NCI-H146 treated with DMSO at 0.1 percent for 48 hours (cell line): Measurements from ENCODE around the gene AHRR.

Source experiments
- DNase-seq: peaks from one replicate; lab custom pipeline; 2025; ENCODE audit not compliant: unreplicated experiment; lab: John Stamatoyannopoulos, UW

AHRR gene

GRCh38 chr5:438481-438981 lies 117.0 kb downstream of the AHRR start:
- DNase-seq = no peak

GRCh38 chr5:439181-439580 lies 117.7 kb downstream of the AHRR start:
- no peak for DNase-seq

GRCh38 chr5:439636-440035 lies 118.1 kb downstream of the AHRR start:
- no peak for DNase-seq

- no peak for DNase-seq
Measured at GRCh38 chr5:440401-441201, 119.1 kb downstream of the AHRR start.

- no peak for DNase-seq
Measured at GRCh38 chr5:441996-442334, 120.5 kb downstream of the AHRR start.

- DNase-seq = peak; percentile 44
Measured at GRCh38 chr5:442335-443238, 121.1 kb downstream of the AHRR start, which contains the start of gene EXOC3. Gene EXOC3, plus strand, starts transcription at chr5:443176. Its CDS starts 3,030 bp downstream, at chr5:446206.

- DNase-seq = peak; percentile 18
Measured at GRCh38 chr5:443239-444151, 122.0 kb downstream of the AHRR start.

- no peak for DNase-seq
Measured at GRCh38 chr5:444226-444625, 122.7 kb downstream of the AHRR start.

GRCh38 chr5:445591-445990 lies 124.1 kb downstream of the AHRR start:
- no peak for DNase-seq

GRCh38 chr5:446066-446882 lies 124.8 kb downstream of the AHRR start:
- no peak for DNase-seq

GRCh38 chr5:446883-447263 lies 125.4 kb downstream of the AHRR start:
- no peak for DNase-seq

GRCh38 chr5:447501-447900 lies 126.0 kb downstream of the AHRR start:
- DNase-seq = no peak

- DNase-seq = no peak
Measured at GRCh38 chr5:448061-448765, 126.7 kb downstream of the AHRR start.

- DNase-seq = no peak
Measured at GRCh38 chr5:448766-449090, 127.2 kb downstream of the AHRR start.

GRCh38 chr5:449151-449550 lies 127.6 kb downstream of the AHRR start:
- no peak for DNase-seq

- DNase-seq = no peak
Measured at GRCh38 chr5:451587-452458, 130.3 kb downstream of the AHRR start.

GRCh38 chr5:452978-453710 lies 131.6 kb downstream of the AHRR start:
- DNase-seq = no peak
